ENCODE results near the gene BDH1.

- TF ChIP-seq, protein P1, sequence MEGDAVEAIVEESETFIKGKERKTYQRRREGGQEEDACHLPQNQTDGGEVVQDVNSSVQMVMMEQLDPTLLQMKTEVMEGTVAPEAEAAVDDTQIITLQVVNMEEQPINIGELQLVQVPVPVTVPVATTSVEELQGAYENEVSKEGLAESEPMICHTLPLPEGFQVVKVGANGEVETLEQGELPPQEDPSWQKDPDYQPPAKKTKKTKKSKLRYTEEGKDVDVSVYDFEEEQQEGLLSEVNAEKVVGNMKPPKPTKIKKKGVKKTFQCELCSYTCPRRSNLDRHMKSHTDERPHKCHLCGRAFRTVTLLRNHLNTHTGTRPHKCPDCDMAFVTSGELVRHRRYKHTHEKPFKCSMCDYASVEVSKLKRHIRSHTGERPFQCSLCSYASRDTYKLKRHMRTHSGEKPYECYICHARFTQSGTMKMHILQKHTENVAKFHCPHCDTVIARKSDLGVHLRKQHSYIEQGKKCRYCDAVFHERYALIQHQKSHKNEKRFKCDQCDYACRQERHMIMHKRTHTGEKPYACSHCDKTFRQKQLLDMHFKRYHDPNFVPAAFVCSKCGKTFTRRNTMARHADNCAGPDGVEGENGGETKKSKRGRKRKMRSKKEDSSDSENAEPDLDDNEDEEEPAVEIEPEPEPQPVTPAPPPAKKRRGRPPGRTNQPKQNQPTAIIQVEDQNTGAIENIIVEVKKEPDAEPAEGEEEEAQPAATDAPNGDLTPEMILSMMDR (optimal IDR thresholded peaks at IDR 0.05 in 1 of 3, IDR thresholded peaks at IDR 0.05 in 1 of 3, conservative IDR thresholded peaks at IDR 0.05 in 1 of 3; ENCODE audit: extremely low read depth in 1 of 3, insufficient read depth in 2 of 3, low read length in 3 of 3) = no peak
- no peak for TF ChIP-seq EZH2 (IDR thresholded peaks at IDR 0.05; ENCODE audit: low read length)
Measured at GRCh38 chr3:197597335-197597734, 41.6 kb upstream of the BDH1 start.
